Tibial nerve (tissue), 3 donors: ENCODE measurements around the gene TMEM161A.

Source experiments
- POLR2A ChIP-seq, 2 donors: fragments of 450-650 bp; IDR thresholded peaks; one replicate each; pipeline ENCODE4 v1.6.1; 2017; ENCODE audit warnings: antibody characterized with exemption in 2 of 2, mild to moderate bottlenecking in 2 of 2, moderate library complexity in 2 of 2
- TF ChIP-seq, protein P1 (sequence below), 5 experiments: fragments of 200-600 bp in 3 of 5; fragments of 450-650 bp in 2 of 5; sonication (generic) in 3 of 5; IDR thresholded peaks; one replicate each; pipeline ENCODE4 v1.5.1; 2016 to 2019; ENCODE audit warnings: antibody characterized with exemption in 5 of 5, mild to moderate bottlenecking in 3 of 5, moderate library complexity in 2 of 5

DNA sequence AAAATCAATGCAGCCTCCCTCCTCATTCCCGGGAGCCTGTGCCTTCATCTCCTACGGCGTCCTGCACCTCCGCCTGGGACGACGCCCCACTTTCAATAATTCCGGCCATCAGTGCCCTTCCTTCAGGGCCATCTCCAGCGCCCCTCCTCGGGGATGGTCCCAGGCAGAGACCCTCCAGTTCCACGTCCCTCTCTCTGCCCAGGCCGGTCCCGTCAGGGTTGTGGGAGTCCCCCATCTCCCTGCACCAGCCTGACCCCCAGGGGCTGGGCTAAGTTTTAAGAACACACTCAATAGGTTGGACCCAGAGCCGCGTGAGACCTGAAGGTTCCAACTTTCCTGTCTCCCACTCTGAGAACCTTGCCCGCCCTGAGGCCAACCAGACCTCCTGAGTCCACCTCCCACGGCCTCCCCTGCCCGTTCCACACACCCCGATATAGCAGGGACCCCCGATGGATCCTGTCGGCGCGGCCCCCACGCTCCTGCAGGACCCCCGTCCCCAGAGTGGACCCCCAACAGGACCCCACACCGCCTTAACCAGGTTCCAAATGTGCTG, 646 bp downstream of the TMEM161A start:
- TF ChIP-seq, protein P1, sequence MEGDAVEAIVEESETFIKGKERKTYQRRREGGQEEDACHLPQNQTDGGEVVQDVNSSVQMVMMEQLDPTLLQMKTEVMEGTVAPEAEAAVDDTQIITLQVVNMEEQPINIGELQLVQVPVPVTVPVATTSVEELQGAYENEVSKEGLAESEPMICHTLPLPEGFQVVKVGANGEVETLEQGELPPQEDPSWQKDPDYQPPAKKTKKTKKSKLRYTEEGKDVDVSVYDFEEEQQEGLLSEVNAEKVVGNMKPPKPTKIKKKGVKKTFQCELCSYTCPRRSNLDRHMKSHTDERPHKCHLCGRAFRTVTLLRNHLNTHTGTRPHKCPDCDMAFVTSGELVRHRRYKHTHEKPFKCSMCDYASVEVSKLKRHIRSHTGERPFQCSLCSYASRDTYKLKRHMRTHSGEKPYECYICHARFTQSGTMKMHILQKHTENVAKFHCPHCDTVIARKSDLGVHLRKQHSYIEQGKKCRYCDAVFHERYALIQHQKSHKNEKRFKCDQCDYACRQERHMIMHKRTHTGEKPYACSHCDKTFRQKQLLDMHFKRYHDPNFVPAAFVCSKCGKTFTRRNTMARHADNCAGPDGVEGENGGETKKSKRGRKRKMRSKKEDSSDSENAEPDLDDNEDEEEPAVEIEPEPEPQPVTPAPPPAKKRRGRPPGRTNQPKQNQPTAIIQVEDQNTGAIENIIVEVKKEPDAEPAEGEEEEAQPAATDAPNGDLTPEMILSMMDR (IDR thresholded peaks at IDR 0.05): no peak
- TF ChIP-seq POLR2A (IDR thresholded peaks at IDR 0.05): no peak
